Measurements from ENCODE around the gene PDE9A.

PDE9A gene

GRCh38 chr21:42619841-42620240 is 33.6 kb upstream of the PDE9A start:
- Histone ChIP-seq H3K27me3 (ENCODE audit: insufficient read depth, low read depth) (peaks cover 71% of the 10 kb centered on the region; the same call in 1 of the 2 replicates), H3K36me3 (ENCODE audit: insufficient read depth) (no peaks in the 10 kb centered on the region), H2AFZ (ENCODE audit: low read depth) (no peak overlapping the region), H3K9ac (no peak overlapping the region), H4K20me1 (ENCODE audit: insufficient read depth) (no peaks in the 10 kb centered on the region), H3K27ac (no peak overlapping the region), H3K4me2 (no peak overlapping the region), H3K79me2 (ENCODE audit: insufficient read depth, low read depth) (no peaks in the 10 kb centered on the region), H3K4me1 (ENCODE audit: low read depth, poor library complexity, severe bottlenecking) (no peaks in the 10 kb centered on the region), H3K4me3 (IDR thresholded peaks at IDR 0.05; ENCODE audit: insufficient read depth, low read depth, low read length) (no peak overlapping the region)
- TF ChIP-seq, protein P1, sequence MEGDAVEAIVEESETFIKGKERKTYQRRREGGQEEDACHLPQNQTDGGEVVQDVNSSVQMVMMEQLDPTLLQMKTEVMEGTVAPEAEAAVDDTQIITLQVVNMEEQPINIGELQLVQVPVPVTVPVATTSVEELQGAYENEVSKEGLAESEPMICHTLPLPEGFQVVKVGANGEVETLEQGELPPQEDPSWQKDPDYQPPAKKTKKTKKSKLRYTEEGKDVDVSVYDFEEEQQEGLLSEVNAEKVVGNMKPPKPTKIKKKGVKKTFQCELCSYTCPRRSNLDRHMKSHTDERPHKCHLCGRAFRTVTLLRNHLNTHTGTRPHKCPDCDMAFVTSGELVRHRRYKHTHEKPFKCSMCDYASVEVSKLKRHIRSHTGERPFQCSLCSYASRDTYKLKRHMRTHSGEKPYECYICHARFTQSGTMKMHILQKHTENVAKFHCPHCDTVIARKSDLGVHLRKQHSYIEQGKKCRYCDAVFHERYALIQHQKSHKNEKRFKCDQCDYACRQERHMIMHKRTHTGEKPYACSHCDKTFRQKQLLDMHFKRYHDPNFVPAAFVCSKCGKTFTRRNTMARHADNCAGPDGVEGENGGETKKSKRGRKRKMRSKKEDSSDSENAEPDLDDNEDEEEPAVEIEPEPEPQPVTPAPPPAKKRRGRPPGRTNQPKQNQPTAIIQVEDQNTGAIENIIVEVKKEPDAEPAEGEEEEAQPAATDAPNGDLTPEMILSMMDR (conservative IDR thresholded peaks at IDR 0.05; ENCODE audit: low read depth, low read length): no peak

GRCh38 chr21:42621166-42621818 is 32.1 kb upstream of the PDE9A start:
- Histone ChIP-seq H3K27ac (no peak overlapping the region), H3K4me2 (no peak overlapping the region), H3K36me3 (ENCODE audit: insufficient read depth) (no peaks in the 10 kb centered on the region), H3K4me1 (ENCODE audit: low read depth, poor library complexity, severe bottlenecking) (no peaks in the 10 kb centered on the region), H3K79me2 (ENCODE audit: insufficient read depth, low read depth) (no peaks in the 10 kb centered on the region), H3K4me3 (IDR thresholded peaks at IDR 0.05; ENCODE audit: insufficient read depth, low read depth, low read length) (no peak overlapping the region), H2AFZ (ENCODE audit: low read depth) (no peak overlapping the region), H3K9ac (no peak overlapping the region), H3K27me3 (ENCODE audit: insufficient read depth, low read depth) (peaks cover 72% of the 10 kb centered on the region; the same call in 1 of the 2 replicates), H4K20me1 (ENCODE audit: insufficient read depth) (no peaks in the 10 kb centered on the region)
- TF ChIP-seq, protein P1 (conservative IDR thresholded peaks at IDR 0.05; ENCODE audit: low read depth, low read length): no peak

- Histone ChIP-seq H3K9ac (no peak overlapping the region), H3K36me3 (ENCODE audit: insufficient read depth) (no peaks in the 10 kb centered on the region)
Observed at GRCh38 chr21:42621819-42622177, 31.6 kb upstream of the PDE9A start.

GRCh38 chr21:42622284-42622683 is 31.1 kb upstream of the PDE9A start:
- TF ChIP-seq, protein P1 (conservative IDR thresholded peaks at IDR 0.05; ENCODE audit: low read depth, low read length): no peak
- no peak overlapping the region for H3K4me3 ChIP-seq (IDR thresholded peaks at IDR 0.05; ENCODE audit: insufficient read depth, low read depth, low read length)

More at GRCh38 chr21:42621819-42622177, 31.6 kb upstream of the PDE9A start:
- no peaks in the 10 kb centered on the region for H3K79me2 ChIP-seq (ENCODE audit: insufficient read depth, low read depth)
- peaks cover 72% of the 10 kb centered on the region; the same call in 1 of the 2 replicates for H3K27me3 ChIP-seq (ENCODE audit: insufficient read depth, low read depth)
- H4K20me1 ChIP-seq (ENCODE audit: insufficient read depth): no peaks in the 10 kb centered on the region
- H3K4me1 ChIP-seq (ENCODE audit: low read depth, poor library complexity, severe bottlenecking): no peaks in the 10 kb centered on the region
- H3K4me2 ChIP-seq: no peak overlapping the region
- TF ChIP-seq, protein P1 (conservative IDR thresholded peaks at IDR 0.05; ENCODE audit: low read depth, low read length): no peak
- H3K27ac ChIP-seq: no peak overlapping the region
- no peak overlapping the region for H3K4me3 ChIP-seq (IDR thresholded peaks at IDR 0.05; ENCODE audit: insufficient read depth, low read depth, low read length)
- H2AFZ ChIP-seq (ENCODE audit: low read depth): no peak overlapping the region

More at GRCh38 chr21:42622284-42622683, 31.1 kb upstream of the PDE9A start:
- Histone ChIP-seq H4K20me1 (ENCODE audit: insufficient read depth) (no peaks in the 10 kb centered on the region), H3K27ac (no peak overlapping the region), H3K36me3 (ENCODE audit: insufficient read depth) (no peaks in the 10 kb centered on the region), H3K27me3 (ENCODE audit: insufficient read depth, low read depth) (peaks cover 72% of the 10 kb centered on the region; the same call in 1 of the 2 replicates), H3K4me1 (ENCODE audit: low read depth, poor library complexity, severe bottlenecking) (no peaks in the 10 kb centered on the region), H3K9ac (no peak overlapping the region), H3K79me2 (ENCODE audit: insufficient read depth, low read depth) (no peaks in the 10 kb centered on the region), H3K4me2 (no peak overlapping the region), H2AFZ (ENCODE audit: low read depth) (no peak overlapping the region)
